GM10266 (cell line): ENCODE measurements around the gene TMEM41A.

Experiments
- DNase-seq: peaks from one replicate; pipeline ENCODE4 v3.0.0; 2012; ENCODE audit errors: extremely low spot score
- CTCF ChIP-seq: IDR thresholded peaks from 2 replicates; pipeline ENCODE4 v1.5.1; 2012; ENCODE audit warnings: mild to moderate bottlenecking, low read depth; ENCODE audit not compliant: control insufficient read depth, insufficient read depth; ENCODE audit errors: missing control alignments

Gene TMEM41A

GRCh38 chr3:185511711-185512110 lies 12.9 kb upstream of the TMEM41A start:
- no peak for TF ChIP-seq CTCF
- DNase-seq: no peak

- TF ChIP-seq CTCF: no peak
- DNase-seq: no peak
Measured at GRCh38 chr3:185508335-185508991, 9.6 kb upstream of the TMEM41A start.

- DNase-seq: no peak
- TF ChIP-seq CTCF: no peak
Measured at GRCh38 chr3:185507883-185508282, 9.0 kb upstream of the TMEM41A start.

GRCh38 chr3:185504636-185505035 lies 5.8 kb upstream of the TMEM41A start:
- DNase-seq: no peak
- TF ChIP-seq CTCF: no peak

GRCh38 chr3:185503521-185503920 lies 4.7 kb upstream of the TMEM41A start:
- no peak for TF ChIP-seq CTCF
- DNase-seq: no peak

- no peak for DNase-seq
- TF ChIP-seq CTCF: no peak
Measured at GRCh38 chr3:185502987-185503386, 4.2 kb upstream of the TMEM41A start.

GRCh38 chr3:185490241-185490640 lies 8.6 kb downstream of the TMEM41A start:
- DNase-seq: no peak
- TF ChIP-seq CTCF: no peak
